ENCODE data around the gene JPH4.
"Not testable (repeated sequence)": the region's sequence is repeated elsewhere in the genome, so short reads cannot be mapped to it uniquely, and the experiment has no call there.

Gene JPH4

DNA sequence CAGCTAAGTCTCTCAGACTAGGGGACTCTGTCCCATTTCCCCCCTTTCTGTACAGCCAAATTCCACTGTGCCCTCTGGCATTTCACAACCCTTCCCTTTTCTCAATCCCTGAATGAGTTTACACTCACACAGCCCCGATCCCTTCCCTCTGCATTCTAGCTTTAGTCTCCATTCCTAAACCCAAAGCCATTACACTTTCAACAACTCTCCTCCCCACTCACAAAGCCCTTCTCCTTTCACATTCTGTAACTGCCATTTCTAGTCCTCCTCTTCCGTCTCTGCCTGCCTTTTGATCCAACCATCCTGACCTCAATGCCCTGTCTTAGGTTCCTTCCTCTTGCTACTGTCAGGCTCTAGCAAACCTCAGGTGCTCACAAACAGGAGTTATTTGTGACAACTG, 30.7 kb downstream of the JPH4 start:
- no peak for DNase-seq (ENCODE audit: low spot score)

DNA sequence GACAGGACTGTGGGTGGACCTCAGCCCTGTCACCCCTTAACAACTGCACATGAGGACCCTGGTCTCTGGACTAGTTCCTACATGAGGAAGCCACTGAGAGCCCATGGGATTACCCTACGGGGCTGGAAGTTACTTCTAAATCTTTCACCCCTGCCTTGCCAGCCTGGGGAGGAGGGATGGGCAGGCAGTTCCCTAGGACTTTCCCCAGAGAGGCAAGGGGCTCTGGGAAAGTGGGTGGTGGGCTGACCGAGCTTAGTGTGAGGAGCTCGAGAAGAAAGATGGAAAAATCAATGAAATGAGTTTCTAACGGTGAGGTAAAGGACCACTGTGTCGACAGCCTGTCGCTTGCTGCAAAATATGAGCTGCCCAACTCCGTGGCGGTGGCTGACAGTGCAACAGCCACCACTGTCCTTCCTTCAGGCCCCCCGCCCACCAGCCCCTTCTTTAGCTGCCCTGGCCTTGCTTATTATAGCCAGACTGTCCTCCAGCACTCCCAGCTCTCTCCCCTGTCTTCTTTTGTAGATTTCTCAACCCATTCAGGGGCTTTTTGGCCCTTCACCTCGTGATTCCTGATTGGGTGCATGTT, 32.0 kb downstream of the JPH4 start:
- no peak for DNase-seq (ENCODE audit: low spot score)

- no peak for DNase-seq (ENCODE audit: low spot score)
These were observed 32.7 kb downstream of the JPH4 start for GRCh38 chr14:23545740-23546365.

DNA sequence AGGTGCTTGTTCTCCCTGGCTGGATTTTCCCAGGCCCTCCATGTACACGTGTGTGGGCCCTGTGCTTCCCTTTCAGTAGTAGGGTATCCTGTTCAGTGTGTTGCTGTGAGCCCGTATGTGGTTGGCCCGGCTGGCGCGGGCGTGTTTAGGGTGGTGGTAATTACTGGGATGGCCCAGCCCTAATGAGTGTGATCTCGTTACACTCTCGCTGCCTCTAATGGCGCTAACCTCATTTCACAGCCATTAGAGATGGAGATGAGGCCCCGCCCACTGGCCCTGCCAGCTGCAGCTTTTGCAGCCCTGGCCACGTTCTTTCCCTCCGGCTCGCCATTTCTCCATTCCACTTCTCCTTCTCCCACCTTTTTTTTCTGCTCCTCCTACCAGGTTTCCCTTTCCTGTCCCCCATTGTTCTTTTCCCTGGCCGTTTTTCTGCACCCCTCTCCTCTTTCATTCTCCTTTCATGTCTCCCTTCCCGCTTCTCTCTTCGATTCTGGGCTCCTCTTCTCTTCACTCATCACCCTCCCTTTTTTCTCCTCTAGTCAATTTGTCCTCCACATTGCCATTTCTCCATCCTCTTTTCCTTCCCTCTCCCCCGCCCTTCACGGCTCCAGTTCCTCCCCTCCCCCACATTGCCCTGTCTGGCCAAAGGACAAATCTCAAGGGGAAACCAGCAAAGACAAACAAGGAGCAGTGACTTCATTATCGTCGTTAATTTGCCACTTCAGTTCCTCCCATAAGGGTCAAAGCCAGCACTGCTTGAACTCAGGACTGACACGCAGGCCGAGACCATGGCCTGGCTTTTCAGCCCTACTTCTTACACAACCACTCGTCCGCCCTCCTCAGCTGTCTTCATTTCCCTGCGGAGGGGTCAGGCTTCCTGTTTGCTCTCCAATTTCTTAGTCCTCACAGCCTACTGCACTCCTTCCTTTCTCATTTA, 33.8 kb downstream of the JPH4 start:
- DNase-seq (ENCODE audit: low spot score): peak; percentile 65

GRCh38 chr14:23543403-23543802, 35.2 kb downstream of the JPH4 start:
- no peak for DNase-seq (ENCODE audit: low spot score)

- DNase-seq (ENCODE audit: low spot score): no peak
These were observed 36.3 kb downstream of the JPH4 start for GRCh38 chr14:23542261-23542660.

DNA sequence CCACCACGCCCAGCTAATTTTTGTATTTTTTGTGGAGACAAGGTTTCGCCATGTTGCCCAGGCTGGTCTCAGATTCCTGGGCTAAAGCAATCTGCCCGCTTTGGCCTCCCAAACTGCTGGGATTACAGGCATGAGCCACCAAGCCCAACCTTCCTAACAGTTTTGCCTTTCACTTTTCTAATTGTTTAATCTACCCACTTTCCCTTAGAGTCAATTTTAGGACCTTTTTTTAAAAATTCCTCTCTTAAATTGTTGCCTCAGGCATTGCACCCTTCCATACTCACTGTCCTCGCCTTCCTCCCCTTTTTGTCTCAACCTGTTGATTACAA, 38.5 kb downstream of the JPH4 start:
- DNase-seq (ENCODE audit: low spot score): no peak

DNA sequence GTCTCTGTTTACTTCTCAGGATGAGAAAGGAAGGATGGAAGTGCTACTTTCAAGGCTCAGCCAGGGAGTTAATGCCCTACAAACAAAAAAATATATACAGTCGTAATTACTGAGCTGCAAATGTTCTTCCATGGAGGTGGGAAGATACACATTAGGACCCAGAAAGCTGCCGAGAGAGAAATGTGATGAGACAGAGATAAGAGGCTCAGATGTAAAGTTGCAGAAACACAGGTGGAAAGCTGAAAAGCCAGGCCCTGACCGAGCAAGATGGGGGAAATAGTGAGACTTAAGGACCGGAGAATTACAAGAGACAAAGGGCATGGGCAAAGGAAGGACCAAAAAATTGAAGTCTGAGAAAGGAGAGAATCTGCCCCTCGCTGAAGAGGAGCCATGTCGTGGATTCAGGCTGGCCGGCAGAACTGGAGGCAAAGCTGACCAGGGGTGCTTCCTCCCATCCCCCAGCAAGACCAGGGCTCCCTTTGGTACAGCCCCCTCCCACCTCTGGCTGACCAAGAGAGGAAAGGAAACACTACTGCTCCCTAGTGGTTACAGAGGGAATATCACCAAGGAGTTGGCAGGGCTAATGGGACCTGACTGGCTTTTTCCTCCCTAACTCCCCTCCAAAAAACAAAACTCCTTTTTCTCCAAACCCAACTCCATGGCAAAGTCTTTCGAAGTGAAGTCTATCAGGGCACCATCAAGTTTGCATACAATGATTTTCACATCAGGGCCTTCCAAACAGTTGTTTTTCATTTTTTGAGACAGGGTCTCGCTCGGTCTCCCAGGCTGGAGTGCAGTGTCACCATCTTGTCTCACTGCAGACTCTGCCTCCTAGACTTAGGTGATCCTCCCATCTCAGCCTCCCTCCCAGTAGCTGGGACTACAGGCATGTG, 39.1 kb downstream of the JPH4 start:
- DNase-seq (ENCODE audit: low spot score): peak; percentile 83

GRCh38 chr14:23538785-23539184, 39.8 kb downstream of the JPH4 start:
- peak; percentile 76 for DNase-seq (ENCODE audit: low spot score)

DNA sequence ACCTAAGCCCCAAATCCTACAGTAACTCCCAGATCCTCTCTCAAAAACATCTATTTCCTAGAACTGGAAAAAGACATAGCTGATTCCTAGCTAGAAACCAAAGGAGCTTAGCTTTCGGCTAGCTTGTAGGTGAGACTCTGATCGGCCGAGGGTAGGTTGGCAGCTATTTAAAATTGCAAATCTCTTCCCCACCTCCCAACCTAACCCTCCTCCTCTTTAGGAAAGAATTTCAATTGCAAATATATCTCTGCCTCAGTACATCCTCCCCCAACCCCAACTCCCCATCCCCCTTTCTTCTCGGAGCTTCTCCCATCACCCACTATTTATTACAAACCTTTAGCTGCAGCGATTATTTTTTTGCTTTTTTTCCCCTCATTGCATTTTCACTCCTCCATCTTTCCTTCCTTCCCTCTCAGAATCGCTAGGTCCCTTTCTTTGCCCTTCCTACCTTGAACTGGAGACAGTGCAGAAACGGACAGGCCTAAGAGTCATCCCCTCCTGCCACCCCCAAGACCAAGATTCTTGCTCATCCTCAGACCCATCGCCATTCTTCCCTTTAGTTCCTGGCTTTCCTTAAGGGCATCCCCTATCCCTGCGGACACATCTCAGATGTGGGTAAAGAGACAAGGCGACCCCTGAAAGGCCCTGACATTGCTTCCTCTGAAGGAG, 40.4 kb downstream of the JPH4 start:
- no peak for DNase-seq (ENCODE audit: low spot score)

GRCh38 chr14:23537351-23538049, 41.1 kb downstream of the JPH4 start:
- peak; percentile 71 for DNase-seq (ENCODE audit: low spot score)

DNA sequence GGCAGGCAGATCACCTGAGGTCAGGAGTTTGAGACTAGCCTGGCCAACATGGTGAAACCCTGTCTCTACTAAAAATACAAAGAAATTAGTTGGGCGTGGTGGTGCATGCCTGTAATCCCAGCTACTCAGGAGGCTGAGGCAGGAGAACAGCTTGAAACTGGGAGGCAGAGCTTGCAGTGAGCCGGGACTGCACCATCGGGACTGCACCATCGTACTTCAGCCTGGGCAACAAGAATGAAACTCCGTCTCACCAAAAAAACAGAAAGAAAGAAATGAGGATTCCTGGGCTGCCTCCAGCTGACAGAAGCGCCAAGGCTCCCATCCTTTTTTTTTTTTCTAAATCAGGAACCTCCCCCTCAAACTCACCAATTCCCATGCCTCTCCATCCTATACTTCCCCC, 41.7 kb downstream of the JPH4 start:
- DNase-seq (ENCODE audit: low spot score): not testable (repeated sequence)

GRCh38 chr14:23536494-23536893, 42.1 kb downstream of the JPH4 start:
- no peak for DNase-seq (ENCODE audit: low spot score)

DNA sequence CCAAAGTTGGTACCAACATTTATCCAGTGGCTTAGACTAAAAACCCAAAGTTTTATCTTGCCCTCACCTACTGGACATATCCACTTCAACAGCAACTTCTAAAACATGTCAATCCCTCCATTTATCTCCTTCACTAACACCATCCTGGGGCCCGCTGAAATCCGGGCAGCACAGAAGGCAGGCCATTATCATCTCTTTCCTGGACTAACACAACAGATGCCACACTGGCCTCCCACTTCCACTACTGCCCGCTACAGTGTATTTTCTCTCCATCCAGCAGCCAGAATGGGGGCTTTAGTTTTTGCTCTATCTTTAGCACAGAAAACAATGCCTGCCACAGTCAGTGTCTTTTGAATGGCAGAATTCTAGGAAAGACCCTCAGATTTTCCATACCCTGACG, 42.6 kb downstream of the JPH4 start:
- peak; percentile 58 for DNase-seq (ENCODE audit: low spot score)

- no peak for DNase-seq (ENCODE audit: low spot score)
These were observed 44.7 kb downstream of the JPH4 start for GRCh38 chr14:23533652-23534435.

- no peak for DNase-seq (ENCODE audit: low spot score)
These were observed 45.9 kb downstream of the JPH4 start for GRCh38 chr14:23532658-23533057.

GRCh38 chr14:23531391-23531790, 47.2 kb downstream of the JPH4 start:
- no peak for DNase-seq (ENCODE audit: low spot score)

- no peak for DNase-seq (ENCODE audit: low spot score)
These were observed 48.1 kb downstream of the JPH4 start for GRCh38 chr14:23530375-23531055.

GRCh38 chr14:23529016-23529415, 49.6 kb downstream of the JPH4 start:
- no peak for DNase-seq (ENCODE audit: low spot score)

- peak; percentile 72 for DNase-seq (ENCODE audit: low spot score)
These were observed 50.0 kb downstream of the JPH4 start for GRCh38 chr14:23528555-23528954.

All from cerebellar cortex (tissue), 1 donor.